HG03066 (cell line): Measurements from ENCODE around the gene PRMT3.
A peak's percentile ranks its signal among the peaks of the same experiment; 100 is the strongest.
"Not testable (repeated sequence)": the region's sequence is repeated elsewhere in the genome, so short reads cannot be mapped to it uniquely, and the experiment has no call there.

Source experiments
- ATAC-seq: cut with Tn5 transposase; IDR thresholded peaks from one replicate; pipeline ENCODE4 v1.9.1; 2021; ENCODE audit warnings: low read depth; ENCODE audit not compliant: unreplicated experiment

PRMT3 gene

DNA sequence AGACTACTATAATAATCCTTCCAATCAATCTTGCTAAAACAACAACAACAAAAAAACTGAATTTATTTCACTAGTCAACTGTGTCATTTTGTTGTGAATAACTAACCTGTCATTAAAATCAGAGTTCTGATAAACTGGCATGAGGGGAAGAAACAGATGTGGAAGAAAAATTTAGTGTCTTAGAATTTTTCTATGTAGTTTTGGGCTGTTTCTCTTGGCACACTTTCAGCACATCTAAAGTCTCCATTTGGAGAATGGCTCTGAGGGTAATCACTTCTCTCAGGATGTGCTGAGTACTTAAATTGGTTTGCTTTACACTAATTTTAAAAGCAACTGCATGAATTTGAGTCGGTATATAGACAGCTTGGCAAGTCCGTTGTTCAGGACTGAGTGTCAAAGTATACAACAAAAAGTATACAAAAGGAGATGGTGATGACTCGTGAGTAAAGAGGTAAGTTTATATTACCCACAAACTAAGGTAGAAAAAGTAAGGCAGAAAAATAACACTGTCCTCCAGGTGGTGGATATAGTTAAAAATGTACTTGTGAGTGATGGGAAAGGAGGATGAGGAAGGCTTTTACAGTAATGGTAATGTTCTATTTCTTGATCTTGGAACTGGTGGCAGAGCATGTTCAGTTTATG, 13.8 kb upstream of the PRMT3 start:
- no peak for ATAC-seq

DNA sequence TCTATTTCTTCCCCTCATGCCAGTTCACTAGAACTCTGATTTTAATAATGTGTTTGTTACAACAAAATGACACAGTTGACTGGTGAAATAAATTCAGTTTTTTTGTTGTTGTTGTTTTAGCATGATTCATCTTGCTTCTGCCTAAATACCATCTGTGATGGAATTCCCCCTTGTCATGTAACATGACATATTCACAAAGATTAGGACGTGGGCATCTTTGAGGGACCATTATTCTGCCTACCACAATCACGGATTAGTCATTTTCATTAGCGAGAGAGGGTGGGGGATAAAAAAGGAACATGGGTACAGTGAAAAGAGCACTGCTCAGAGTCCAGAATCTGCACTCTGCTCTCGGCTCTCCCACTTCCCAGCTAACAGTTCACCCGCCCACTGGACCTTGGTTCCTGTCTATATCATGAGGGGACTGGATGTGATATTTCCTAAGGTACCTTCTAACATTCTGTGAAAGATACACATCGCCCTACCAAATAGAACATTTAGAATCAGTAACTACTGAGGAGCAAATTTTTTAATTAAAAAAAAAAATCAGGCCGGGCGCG, 12.7 kb upstream of the PRMT3 start:
- no peak for ATAC-seq

GRCh38 chr11:20376162-20376730, 11.3 kb upstream of the PRMT3 start:
- no peak for ATAC-seq

DNA sequence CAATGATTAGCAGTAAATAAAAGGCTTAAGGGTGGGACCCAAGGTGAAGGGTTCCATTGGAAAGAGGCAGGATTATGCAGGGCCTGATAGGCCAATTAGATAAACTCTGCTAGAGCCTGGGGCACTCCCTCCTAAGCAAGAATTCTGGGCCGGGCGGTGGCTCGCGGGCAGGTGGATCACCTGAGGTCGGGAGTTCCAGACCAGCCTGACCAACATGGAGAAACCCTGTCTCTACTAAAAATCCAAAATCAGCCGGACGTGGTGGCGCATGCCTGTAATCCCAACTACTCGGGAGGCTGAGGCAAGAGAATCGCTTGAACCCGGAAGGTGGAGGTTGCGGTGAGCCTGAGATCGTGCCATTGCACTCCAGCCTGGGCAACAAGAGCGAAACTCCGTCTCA, 1.5 kb upstream of the PRMT3 start:
- not testable (repeated sequence) for ATAC-seq

DNA sequence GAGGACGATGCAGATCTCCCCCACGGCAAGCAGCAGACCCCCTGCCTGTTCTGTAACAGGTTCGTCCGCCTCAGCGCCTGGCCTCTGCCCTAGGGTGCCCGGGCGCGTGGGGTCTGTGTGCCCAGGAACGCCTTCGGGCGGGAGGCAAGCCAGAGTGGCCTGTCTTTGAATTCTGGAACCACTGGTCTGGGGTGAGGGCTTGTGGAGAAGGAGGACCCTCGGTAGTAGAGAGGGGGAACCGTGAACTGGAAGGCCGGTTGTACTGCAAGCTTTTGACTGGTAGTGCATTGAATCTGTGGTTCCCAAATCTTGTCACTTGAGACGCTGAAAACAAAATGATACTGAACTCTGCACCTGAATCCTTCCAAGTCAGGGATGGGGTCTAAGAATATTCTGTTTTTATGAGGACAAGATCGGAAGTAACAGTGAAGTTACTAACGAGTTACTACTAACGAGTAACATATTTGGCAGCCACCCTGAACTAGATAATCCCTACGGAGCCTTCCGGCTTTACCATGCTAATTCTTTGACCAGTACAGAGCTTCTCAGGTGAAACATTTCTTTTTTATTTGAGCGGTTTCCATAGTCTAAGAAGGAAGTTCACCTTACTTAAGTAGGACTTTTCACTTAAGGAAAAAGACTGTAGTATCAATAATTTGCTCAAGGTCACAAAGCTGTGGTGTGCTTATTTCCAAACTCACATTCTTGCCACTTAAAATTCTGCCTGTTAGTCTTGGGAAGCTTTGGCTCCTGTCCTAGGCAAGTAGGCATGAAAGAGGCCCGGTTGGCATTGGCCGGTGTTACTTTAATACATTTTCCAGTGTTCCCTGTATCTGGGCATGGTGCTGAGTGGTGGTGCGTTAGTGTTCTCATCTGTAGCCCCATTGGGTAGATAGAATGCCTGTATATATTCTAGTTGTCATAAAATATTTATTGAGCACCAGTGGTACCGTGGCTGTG, 860 bp downstream of the PRMT3 start:
- peak; percentile 20 for ATAC-seq

DNA sequence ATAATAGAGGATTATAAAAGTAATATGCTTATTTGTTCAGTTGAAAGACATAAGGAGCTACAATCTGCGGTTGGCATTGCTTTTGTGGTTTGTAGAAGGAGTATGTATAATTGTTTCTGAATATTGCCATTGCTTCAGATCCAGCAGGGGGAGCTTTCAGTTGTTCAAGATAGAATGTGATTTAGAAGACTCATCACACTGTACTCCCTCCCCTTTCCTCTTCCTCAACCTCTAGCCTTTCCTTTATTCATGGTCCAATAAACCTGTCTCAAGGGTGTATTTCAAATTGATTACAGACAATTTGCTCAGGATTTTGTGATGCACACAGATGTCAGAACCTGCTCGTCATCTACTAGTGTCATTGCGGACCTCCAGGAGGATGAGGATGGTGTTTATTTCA, 9.8 kb downstream of the PRMT3 start:
- peak; percentile 78 for ATAC-seq

- ATAC-seq, result no peak
Measured at GRCh38 chr11:20399498-20399897, 12.0 kb downstream of the PRMT3 start.

- no peak for ATAC-seq
Measured at GRCh38 chr11:20403059-20403458, 15.5 kb downstream of the PRMT3 start.

DNA sequence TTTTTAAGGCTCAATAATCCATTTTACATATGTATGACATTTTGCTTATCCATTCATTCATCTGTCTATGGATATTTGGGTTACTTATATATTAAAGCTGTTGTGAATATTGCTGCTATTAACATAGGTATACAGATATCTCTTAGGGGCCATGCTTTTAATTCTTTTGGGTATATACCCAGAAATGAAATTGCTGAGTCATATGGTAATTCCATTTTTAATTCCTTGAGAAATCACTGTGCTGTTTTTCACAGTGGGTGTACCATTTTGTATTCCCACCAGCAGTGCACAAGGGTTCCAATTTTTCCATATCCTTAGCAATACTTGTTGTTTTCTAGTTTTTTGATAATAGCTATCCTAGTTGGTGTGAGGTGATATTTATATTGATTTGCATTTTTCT, 19.0 kb downstream of the PRMT3 start:
- ATAC-seq, result no peak

GRCh38 chr11:20407344-20407743, 19.8 kb downstream of the PRMT3 start:
- ATAC-seq, result no peak

GRCh38 chr11:20415432-20415831, 27.9 kb downstream of the PRMT3 start:
- no peak for ATAC-seq

- ATAC-seq, result no peak
Measured at GRCh38 chr11:20417771-20418170, 30.3 kb downstream of the PRMT3 start.

DNA sequence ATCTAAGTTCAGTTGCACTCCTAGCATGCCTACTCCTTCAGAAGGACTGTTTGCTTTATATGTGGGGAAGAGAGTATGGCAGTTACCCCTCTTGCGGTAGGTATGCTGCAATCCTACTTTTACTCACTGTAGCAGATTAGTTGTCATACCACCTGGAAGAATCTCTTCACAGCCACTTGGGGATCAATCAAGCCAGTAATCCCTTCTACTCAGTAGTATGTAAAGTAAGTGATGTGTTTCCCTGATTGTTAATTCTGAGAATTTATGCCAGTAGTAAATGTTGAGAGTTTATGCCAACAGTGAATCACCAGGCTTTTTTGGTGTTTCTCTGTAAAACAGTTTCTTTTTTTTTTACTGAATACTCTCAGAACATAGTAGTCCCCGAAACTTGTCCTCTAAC, 34.4 kb downstream of the PRMT3 start:
- ATAC-seq, result no peak

DNA sequence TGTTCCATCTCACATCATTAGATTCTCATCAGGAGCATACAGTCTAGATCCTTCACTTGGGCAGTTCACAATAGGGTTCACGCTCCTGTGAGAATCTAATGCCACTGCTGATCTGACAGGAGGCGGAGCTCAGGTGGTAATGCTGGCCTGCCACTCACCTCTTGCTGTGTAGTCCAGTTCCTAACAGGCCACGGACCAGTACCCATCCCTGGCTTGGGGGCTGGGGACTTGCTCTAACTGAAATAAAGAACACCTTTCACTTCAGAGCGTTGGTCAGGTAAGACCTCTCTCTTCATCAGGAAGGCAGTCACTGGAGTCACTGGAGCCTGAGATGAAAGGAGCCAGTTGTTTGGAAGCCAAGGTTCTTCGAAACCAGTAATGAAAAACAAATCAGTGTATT, 41.7 kb downstream of the PRMT3 start:
- ATAC-seq, result no peak

GRCh38 chr11:20438637-20439036, 51.1 kb downstream of the PRMT3 start:
- ATAC-seq, result no peak

GRCh38 chr11:20443596-20443995, 56.1 kb downstream of the PRMT3 start:
- no peak for ATAC-seq

DNA sequence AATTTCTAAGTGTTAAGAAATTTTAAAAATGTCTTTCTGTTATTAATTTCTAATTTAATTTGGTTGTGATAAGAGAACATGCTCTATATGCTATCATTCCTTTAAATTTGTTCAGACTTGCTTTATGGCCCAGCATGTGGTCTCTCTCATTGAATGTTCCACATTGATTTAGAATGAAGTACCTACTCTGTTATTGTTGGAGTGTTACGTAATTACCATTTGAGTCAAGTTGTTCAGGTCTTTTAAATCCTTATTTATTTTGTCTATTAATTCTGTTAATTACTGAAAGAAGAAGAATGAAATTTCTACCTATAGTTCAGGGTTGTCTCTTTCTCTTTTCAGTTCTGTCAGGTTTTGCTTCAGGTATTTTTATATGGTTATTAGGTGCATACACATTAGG, 57.0 kb downstream of the PRMT3 start:
- no peak for ATAC-seq

- ATAC-seq, result no peak
Measured at GRCh38 chr11:20448834-20449233, 61.3 kb downstream of the PRMT3 start.

DNA sequence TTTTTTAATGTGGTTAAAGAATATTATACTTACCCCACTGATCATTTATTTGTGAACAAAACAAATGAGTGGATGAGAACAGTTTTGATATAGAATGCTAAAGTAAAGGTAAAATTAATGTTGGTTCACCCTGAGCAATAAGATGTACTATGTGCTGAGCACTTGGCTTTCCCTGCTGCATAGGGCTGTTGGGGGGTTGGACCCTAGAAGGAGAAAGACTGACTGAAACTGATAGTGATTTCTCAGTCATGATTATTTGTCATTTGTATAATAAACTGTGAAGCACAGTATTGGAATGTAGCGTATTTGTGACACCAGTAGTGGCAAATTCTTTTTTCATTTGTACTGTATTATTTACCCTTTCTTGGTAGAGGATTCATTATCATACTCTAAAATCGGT, 63.3 kb downstream of the PRMT3 start:
- ATAC-seq, result no peak

- ATAC-seq, result no peak
Measured at GRCh38 chr11:20451568-20451967, 64.1 kb downstream of the PRMT3 start.

DNA sequence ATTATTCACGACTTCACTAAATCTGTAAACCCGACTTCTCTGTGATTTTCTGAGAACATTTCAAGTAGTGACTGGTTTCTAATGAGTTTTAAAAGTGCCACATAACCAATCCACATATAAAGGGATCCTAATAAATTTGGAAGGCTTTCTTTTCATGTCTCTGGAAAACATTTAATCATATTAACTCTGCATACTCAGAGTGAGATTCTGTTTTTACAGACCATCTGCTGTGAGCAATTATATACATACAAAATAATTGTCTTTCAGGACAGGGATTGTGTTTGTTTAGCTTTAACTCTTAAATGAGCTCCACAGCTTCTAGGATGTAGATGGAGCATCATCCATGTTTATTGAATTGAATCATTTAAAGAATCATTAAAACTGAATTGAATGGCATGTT, 65.1 kb downstream of the PRMT3 start:
- no peak for ATAC-seq
